HepG2 (cell line): ENCODE data around the gene DHRS12. TPM values are rescaled to one million over a fixed set of nuclear protein-coding genes. Genes with fewer than 3 reads are reported as not detected.

Experiments
- NRL ChIP-seq: sonication (generic); formaldehyde crosslinking; IDR thresholded peaks from 2 replicates; pipeline ENCODE4 v1.5.0; 2020; ENCODE audit warnings: missing genetic modification reagents, mild to moderate bottlenecking, moderate library complexity, borderline replicate concordance
- ZNF709 ChIP-seq: sonication (generic); formaldehyde crosslinking; IDR thresholded peaks from 2 replicates; pipeline ENCODE4 v1.5.0; 2020; ENCODE audit warnings: mild to moderate bottlenecking, missing genetic modification reagents
- ZNF749 ChIP-seq: sonication (generic); formaldehyde crosslinking; IDR thresholded peaks from 2 replicates; pipeline ENCODE4 v1.8.0; 2022; ENCODE audit warnings: mild to moderate bottlenecking, missing genetic modification reagents, moderate library complexity, borderline replicate concordance
- polyA plus RNA-seq, 8 experiments: library from polyadenylated mRNA; depleted of rRNA in 3 of 8; stranded (reverse) in 7 of 8; unstranded in 1 of 8; fragments of >200 nt; fragmentation: Illumina TruSeq in 4 of 8; extraction: Trizol in 4 of 8; gene quantifications; 2 replicates each; pipeline versions ENCODE4 v1.2.1 to v1.2.3, GENCODE V29; 2011 to 2016; ENCODE audit warnings: low read depth in 4 of 8, missing spikeins in 1 of 8, mixed read lengths in 1 of 8; ENCODE audit not compliant: insufficient read depth in 1 of 8
- total RNA-seq, 5 experiments: library from RNA; depleted of rRNA; stranded (reverse); fragments of >200 nt; fragmentation: Illumina TruSeq; extraction: Trizol; gene quantifications; 2 replicates each; pipeline ENCODE4 v1.2.3, GENCODE V29; 2016; ENCODE audit warnings: low read depth in 1 of 5
- TF ChIP-seq, protein P1 (sequence below), 2 experiments: sonication (generic) in 1 of 2; formaldehyde crosslinking in 1 of 2; IDR thresholded peaks; 2 replicates each; pipeline versions ENCODE4 v1.6.1 to v1.9.0; 2014 to 2022; ENCODE audit warnings: antibody characterized with exemption in 1 of 2, borderline replicate concordance in 1 of 2, inconsistent platforms in 1 of 2, low read depth in 1 of 2, missing genetic modification reagents in 1 of 2
- TF ChIP-seq, protein P2 (sequence below): sonication (generic); formaldehyde crosslinking; IDR thresholded peaks from 2 replicates; pipeline ENCODE4 v1.5.0; 2020; ENCODE audit warnings: missing genetic modification reagents, mild to moderate bottlenecking, borderline replicate concordance
- TF ChIP-seq, protein P3 (sequence below): IDR thresholded peaks from 2 replicates; pipeline ENCODE4 v1.6.1; 2018; ENCODE audit warnings: missing genetic modification reagents, mild to moderate bottlenecking, missing compliant biosample characterization
- TF ChIP-seq, protein P4 (sequence below): IDR thresholded peaks from 2 replicates; pipeline ENCODE4 v1.6.1; 2016; ENCODE audit warnings: missing genetic modification reagents, missing compliant biosample characterization
- TF ChIP-seq, protein P5 (sequence below): IDR thresholded peaks from 2 replicates; pipeline ENCODE4 v1.6.1; 2016; ENCODE audit warnings: low read depth, missing genetic modification reagents, missing compliant biosample characterization
- TF ChIP-seq, protein P6 (sequence below): sonication (generic); formaldehyde crosslinking; IDR thresholded peaks from 2 replicates; pipeline ENCODE4 v1.5.1; 2020; ENCODE audit warnings: mild to moderate bottlenecking, moderate library complexity, missing genetic modification reagents

The DHRS12 gene
- total and polyA plus RNA-seq, 2 of the 13 experiments (the other 11 are each of a cell fraction or from before 2014, with no cell fraction given) = 7.2 to 8.4 TPM

DNA sequence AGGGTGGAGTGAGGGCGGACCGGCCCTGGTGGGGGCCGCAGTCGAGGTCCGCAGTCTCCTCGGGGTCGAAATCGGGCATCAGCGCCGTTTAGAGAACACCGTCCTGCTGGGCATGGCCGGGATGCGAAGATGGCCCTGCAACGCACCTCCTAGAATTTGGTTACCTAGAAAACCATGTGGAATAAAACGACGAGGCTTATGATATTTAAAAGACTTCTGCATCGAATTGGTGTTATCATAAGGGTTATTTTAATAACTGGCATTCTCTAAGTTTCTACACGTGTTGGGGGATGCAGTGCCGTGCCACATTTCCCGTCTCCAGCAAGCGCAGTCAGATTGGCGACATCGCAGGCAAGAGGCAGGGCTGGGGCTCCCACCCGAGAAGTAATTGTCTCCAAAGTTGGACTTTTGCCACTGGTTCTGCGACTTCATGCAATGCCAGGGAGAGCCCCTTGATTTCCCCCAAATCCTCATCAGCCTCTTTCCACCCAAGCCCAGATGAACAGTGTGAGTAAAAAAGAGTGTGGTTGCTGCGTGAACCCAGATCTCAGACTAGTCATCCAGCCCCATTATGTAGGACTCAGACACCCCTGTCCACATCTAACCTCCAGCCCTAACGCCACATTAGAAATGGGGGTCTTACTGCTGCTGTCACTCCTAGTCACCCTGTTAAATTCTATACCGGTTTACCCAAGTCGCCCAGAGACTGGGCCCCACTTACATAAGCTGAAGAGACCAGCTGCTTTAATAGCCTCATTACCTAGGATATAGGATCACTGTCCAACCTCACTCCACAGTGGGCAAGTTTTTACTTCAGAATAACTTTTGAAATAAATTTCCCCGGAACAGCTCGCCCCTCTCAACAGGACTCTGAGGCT is 571 bp upstream of the DHRS12 start (continued):
- TF ChIP-seq, protein P1, sequence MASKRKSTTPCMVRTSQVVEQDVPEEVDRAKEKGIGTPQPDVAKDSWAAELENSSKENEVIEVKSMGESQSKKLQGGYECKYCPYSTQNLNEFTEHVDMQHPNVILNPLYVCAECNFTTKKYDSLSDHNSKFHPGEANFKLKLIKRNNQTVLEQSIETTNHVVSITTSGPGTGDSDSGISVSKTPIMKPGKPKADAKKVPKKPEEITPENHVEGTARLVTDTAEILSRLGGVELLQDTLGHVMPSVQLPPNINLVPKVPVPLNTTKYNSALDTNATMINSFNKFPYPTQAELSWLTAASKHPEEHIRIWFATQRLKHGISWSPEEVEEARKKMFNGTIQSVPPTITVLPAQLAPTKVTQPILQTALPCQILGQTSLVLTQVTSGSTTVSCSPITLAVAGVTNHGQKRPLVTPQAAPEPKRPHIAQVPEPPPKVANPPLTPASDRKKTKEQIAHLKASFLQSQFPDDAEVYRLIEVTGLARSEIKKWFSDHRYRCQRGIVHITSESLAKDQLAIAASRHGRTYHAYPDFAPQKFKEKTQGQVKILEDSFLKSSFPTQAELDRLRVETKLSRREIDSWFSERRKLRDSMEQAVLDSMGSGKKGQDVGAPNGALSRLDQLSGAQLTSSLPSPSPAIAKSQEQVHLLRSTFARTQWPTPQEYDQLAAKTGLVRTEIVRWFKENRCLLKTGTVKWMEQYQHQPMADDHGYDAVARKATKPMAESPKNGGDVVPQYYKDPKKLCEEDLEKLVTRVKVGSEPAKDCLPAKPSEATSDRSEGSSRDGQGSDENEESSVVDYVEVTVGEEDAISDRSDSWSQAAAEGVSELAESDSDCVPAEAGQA (IDR thresholded peaks at IDR 0.05; ENCODE audit: low read depth) = no peak
- TF ChIP-seq, protein P1 (CRISPR knock-in tag; IDR thresholded peaks at IDR 0.05; ENCODE audit: borderline replicate concordance) = no peak
- TF ChIP-seq, protein P2, sequence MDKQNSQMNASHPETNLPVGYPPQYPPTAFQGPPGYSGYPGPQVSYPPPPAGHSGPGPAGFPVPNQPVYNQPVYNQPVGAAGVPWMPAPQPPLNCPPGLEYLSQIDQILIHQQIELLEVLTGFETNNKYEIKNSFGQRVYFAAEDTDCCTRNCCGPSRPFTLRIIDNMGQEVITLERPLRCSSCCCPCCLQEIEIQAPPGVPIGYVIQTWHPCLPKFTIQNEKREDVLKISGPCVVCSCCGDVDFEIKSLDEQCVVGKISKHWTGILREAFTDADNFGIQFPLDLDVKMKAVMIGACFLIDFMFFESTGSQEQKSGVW = 0 out of 2 replicates have a peak, but pooled peaks have one; percentile 61
- TF ChIP-seq ZNF709 (CRISPR knock-in tag) = 0 out of 2 replicates have a peak, but pooled peaks have one; percentile 3
- TF ChIP-seq, protein P3, sequence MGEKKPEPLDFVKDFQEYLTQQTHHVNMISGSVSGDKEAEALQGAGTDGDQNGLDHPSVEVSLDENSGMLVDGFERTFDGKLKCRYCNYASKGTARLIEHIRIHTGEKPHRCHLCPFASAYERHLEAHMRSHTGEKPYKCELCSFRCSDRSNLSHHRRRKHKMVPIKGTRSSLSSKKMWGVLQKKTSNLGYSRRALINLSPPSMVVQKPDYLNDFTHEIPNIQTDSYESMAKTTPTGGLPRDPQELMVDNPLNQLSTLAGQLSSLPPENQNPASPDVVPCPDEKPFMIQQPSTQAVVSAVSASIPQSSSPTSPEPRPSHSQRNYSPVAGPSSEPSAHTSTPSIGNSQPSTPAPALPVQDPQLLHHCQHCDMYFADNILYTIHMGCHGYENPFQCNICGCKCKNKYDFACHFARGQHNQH = no peak
- TF ChIP-seq, protein P4, sequence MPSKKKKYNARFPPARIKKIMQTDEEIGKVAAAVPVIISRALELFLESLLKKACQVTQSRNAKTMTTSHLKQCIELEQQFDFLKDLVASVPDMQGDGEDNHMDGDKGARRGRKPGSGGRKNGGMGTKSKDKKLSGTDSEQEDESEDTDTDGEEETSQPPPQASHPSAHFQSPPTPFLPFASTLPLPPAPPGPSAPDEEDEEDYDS = no peak
- no peak for TF ChIP-seq ZNF749 (CRISPR knock-in tag)
- TF ChIP-seq, protein P5, sequence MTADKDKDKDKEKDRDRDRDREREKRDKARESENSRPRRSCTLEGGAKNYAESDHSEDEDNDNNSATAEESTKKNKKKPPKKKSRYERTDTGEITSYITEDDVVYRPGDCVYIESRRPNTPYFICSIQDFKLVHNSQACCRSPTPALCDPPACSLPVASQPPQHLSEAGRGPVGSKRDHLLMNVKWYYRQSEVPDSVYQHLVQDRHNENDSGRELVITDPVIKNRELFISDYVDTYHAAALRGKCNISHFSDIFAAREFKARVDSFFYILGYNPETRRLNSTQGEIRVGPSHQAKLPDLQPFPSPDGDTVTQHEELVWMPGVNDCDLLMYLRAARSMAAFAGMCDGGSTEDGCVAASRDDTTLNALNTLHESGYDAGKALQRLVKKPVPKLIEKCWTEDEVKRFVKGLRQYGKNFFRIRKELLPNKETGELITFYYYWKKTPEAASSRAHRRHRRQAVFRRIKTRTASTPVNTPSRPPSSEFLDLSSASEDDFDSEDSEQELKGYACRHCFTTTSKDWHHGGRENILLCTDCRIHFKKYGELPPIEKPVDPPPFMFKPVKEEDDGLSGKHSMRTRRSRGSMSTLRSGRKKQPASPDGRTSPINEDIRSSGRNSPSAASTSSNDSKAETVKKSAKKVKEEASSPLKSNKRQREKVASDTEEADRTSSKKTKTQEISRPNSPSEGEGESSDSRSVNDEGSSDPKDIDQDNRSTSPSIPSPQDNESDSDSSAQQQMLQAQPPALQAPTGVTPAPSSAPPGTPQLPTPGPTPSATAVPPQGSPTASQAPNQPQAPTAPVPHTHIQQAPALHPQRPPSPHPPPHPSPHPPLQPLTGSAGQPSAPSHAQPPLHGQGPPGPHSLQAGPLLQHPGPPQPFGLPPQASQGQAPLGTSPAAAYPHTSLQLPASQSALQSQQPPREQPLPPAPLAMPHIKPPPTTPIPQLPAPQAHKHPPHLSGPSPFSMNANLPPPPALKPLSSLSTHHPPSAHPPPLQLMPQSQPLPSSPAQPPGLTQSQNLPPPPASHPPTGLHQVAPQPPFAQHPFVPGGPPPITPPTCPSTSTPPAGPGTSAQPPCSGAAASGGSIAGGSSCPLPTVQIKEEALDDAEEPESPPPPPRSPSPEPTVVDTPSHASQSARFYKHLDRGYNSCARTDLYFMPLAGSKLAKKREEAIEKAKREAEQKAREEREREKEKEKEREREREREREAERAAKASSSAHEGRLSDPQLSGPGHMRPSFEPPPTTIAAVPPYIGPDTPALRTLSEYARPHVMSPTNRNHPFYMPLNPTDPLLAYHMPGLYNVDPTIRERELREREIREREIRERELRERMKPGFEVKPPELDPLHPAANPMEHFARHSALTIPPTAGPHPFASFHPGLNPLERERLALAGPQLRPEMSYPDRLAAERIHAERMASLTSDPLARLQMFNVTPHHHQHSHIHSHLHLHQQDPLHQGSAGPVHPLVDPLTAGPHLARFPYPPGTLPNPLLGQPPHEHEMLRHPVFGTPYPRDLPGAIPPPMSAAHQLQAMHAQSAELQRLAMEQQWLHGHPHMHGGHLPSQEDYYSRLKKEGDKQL (CRISPR knock-in tag) = no peak
- TF ChIP-seq, protein P6, sequence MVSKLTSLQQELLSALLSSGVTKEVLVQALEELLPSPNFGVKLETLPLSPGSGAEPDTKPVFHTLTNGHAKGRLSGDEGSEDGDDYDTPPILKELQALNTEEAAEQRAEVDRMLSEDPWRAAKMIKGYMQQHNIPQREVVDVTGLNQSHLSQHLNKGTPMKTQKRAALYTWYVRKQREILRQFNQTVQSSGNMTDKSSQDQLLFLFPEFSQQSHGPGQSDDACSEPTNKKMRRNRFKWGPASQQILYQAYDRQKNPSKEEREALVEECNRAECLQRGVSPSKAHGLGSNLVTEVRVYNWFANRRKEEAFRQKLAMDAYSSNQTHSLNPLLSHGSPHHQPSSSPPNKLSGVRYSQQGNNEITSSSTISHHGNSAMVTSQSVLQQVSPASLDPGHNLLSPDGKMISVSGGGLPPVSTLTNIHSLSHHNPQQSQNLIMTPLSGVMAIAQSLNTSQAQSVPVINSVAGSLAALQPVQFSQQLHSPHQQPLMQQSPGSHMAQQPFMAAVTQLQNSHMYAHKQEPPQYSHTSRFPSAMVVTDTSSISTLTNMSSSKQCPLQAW = 0 out of 2 replicates have a peak, but pooled peaks have one; percentile 46
- no peak for TF ChIP-seq NRL (CRISPR knock-in tag)
